Right lobe of liver (tissue), 6 donors: Measurements from ENCODE around the gene POLA2. TPM values are rescaled to one million over a fixed set of nuclear protein-coding genes. Genes with fewer than 3 reads are reported as not detected.
A peak's percentile ranks its signal among the peaks of the same experiment; 100 is the strongest.

Experiments
- ATAC-seq, 4 donors: fragments of 200-7000 bp; cut with Tn5 transposase; one replicate each; pipeline ENCODE4 v1.9.1; 2020; ENCODE audit warnings: mild to moderate bottlenecking in 4 of 4, moderate library complexity in 4 of 4
- DNase-seq, 3 donors: peaks; one replicate each; pipeline ENCODE4 v3.0.0-alpha.2; 2020
- H3K27ac ChIP-seq, 3 donors: fragments of 200-600 bp; one replicate each; pipeline ENCODE4 v1.8.0; 2022
- H3K27me3 ChIP-seq, 2 donors: fragments of 200-600 bp; one replicate each; pipeline ENCODE4 v1.8.0; 2022
- H3K36me3 ChIP-seq, 4 donors: fragments of 200-600 bp; sonication (generic) in 1 of 4; one replicate each; pipeline versions ENCODE4 v1.5.1 to v1.8.0; 2017 to 2022; ENCODE audit warnings: control low read depth in 1 of 4
- H3K4me1 ChIP-seq, 4 donors: fragments of 200-600 bp; sonication (generic) in 1 of 4; one replicate each; pipeline versions ENCODE4 v1.5.1 to v1.8.0; 2017 to 2022; ENCODE audit warnings: control low read depth in 1 of 4
- H3K4me3 ChIP-seq, 3 donors: fragments of 200-600 bp; one replicate each; pipeline ENCODE4 v1.8.0; 2022
- H3K9me3 ChIP-seq, 4 donors: fragments of 200-600 bp; sonication (generic) in 1 of 4; one replicate each; pipeline versions ENCODE4 v1.5.1 to v1.8.0; 2017 to 2022; ENCODE audit warnings: control low read depth in 1 of 4
- POLR2A ChIP-seq: fragments of 450-650 bp; IDR thresholded peaks from one replicate; pipeline ENCODE4 v1.6.1; 2017; ENCODE audit warnings: antibody characterized with exemption, mild to moderate bottlenecking
- WGBS: methylation state at CpG from one replicate; pipeline ENCODE4 v1.1.6; 2018; ENCODE audit warnings: low coverage, low lambda C conversion rate; ENCODE audit not compliant: insufficient coverage; ENCODE audit errors: missing lambda C conversion rate; 5-methylcytosine and 5-hydroxymethylcytosine counted together
- intact Hi-C, 2 donors: fragments of 100-400 bp; cut with DNase I; formaldehyde crosslinking; loops; one replicate each; pipeline versions ENCODE4 v1.11.2 to v1.14.1; 2022
- total RNA-seq, 6 experiments: library from RNA; depleted of rRNA in 2 of 6; stranded (reverse); fragments of >200 nt in 2 of 6; fragmentation: NEBNext Ultra II Directional in 3 of 6; extraction: Animal tissue kit (Norgen Biotek cat#: 25700) in 3 of 6; gene quantifications; one replicate each; pipeline versions ENCODE4 v1.1.0 to v1.2.4, GENCODE V29; 2016 to 2023
- TF ChIP-seq, protein P1 (sequence below), 4 donors: fragments of 200-600 bp in 3 of 4; fragments of 450-650 bp in 1 of 4; IDR thresholded peaks; one replicate each; pipeline versions ENCODE4 v1.5.1 to v1.8.0; 2016 to 2022; ENCODE audit warnings: antibody characterized with exemption in 4 of 4, mild to moderate bottlenecking in 2 of 4
- donor health status: DM: no; HTN: yes; CAD: no.
- donor health status: DM: no; HTN: no; CAD: no.
- donor health status: DM: no; HTN: no; CAD: no.
- donor health status: DM: no; HTN: yes; CAD: no.
- donor health status: DM: no; HTN: yes; CAD: no.

POLA2 gene
- total RNA-seq, 6 experiments from 2014 or later: 1.8 to 8.4 (median 3.5) TPM

- 76% methylated on average over 4 of the region's 4 CpGs for WGBS
- Histone ChIP-seq H3K27ac (no peak overlapping the region), H3K4me1 (peaks cover 0 to 5% (median 0%) of the 10 kb centered on the region in 4 donors), H3K27me3 (no peaks in the 10 kb centered on the region), H3K36me3 (peaks cover 0 to 9% (median under 1%) of the 10 kb centered on the region in 4 donors), H3K4me3 (no peak overlapping the region), H3K9me3 (no peaks in the 10 kb centered on the region)
- ATAC-seq: no peak
- TF ChIP-seq POLR2A: no peak
- TF ChIP-seq, protein P1, sequence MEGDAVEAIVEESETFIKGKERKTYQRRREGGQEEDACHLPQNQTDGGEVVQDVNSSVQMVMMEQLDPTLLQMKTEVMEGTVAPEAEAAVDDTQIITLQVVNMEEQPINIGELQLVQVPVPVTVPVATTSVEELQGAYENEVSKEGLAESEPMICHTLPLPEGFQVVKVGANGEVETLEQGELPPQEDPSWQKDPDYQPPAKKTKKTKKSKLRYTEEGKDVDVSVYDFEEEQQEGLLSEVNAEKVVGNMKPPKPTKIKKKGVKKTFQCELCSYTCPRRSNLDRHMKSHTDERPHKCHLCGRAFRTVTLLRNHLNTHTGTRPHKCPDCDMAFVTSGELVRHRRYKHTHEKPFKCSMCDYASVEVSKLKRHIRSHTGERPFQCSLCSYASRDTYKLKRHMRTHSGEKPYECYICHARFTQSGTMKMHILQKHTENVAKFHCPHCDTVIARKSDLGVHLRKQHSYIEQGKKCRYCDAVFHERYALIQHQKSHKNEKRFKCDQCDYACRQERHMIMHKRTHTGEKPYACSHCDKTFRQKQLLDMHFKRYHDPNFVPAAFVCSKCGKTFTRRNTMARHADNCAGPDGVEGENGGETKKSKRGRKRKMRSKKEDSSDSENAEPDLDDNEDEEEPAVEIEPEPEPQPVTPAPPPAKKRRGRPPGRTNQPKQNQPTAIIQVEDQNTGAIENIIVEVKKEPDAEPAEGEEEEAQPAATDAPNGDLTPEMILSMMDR (IDR thresholded peaks at IDR 0.05): no peak
- intact Hi-C loops: loop anchor here in 1 of 2 donors (5.0 kb wide), 1 partner anchor 48 kb away; no protein-coding TSS in a partner anchor
- no peak for DNase-seq
These were observed 63.7 kb downstream of the POLA2 start for GRCh38 chr11:65325435-65325834.

GRCh38 chr11:65327021-65327420 lies 65.3 kb downstream of the POLA2 start:
- Histone ChIP-seq H3K36me3 (peaks cover 0 to 2% (median under 1%) of the 10 kb centered on the region in 4 donors), H3K4me1 (no peaks in the 10 kb centered on the region), H3K4me3 (no peak overlapping the region), H3K9me3 (no peaks in the 10 kb centered on the region), H3K27ac (no peak overlapping the region), H3K27me3 (no peaks in the 10 kb centered on the region)
- no peak for TF ChIP-seq POLR2A
- TF ChIP-seq, protein P1 (IDR thresholded peaks at IDR 0.05): no peak
- 85% methylated on average over 8 of the region's 8 CpGs for WGBS
- ATAC-seq (no peak), DNase-seq (no peak)
- intact Hi-C loops: loop anchor here in 1 of 2 donors (5.0 kb wide), 1 partner anchor 50 kb away; no protein-coding TSS in a partner anchor

DNA sequence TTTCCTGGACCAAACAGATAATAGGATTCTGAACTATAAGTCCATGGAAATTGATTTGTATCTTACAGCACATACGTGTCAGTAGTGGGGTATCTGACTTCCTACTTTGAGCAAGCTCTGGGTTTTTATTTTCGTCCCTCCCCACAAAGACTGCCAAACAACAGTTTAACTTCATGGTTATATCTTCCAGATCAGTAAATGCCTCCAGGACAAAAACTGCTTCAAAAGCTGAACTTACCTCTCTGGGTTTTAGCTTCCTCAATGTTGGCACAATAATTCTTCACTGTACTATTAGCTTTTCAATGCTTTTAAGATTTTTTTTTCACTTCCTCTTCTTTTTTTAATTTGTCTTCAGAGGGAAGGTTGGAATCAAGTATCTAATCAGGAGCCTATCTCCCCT lies 67.7 kb downstream of the POLA2 start:
- ATAC-seq: no peak
- no peaks in the 10 kb centered on the region for H3K27me3 ChIP-seq
- H3K36me3 ChIP-seq: no peaks in the 10 kb centered on the region
- TF ChIP-seq, protein P1 (IDR thresholded peaks at IDR 0.05): no peak
- TF ChIP-seq POLR2A: no peak
- DNase-seq: no peak
- no peak overlapping the region for H3K4me3 ChIP-seq
- no peak overlapping the region for H3K27ac ChIP-seq
- intact Hi-C loops: loop anchor here in 1 of 2 donors (5.0 kb wide), 1 partner anchor 52 kb away; no protein-coding TSS in a partner anchor
- no peaks in the 10 kb centered on the region for H3K9me3 ChIP-seq
- H3K4me1 ChIP-seq: peaks cover 0 to 2% (median under 1%) of the 10 kb centered on the region in 4 donors
- 33% methylated on average over 1 of the region's 2 CpGs for WGBS

DNA sequence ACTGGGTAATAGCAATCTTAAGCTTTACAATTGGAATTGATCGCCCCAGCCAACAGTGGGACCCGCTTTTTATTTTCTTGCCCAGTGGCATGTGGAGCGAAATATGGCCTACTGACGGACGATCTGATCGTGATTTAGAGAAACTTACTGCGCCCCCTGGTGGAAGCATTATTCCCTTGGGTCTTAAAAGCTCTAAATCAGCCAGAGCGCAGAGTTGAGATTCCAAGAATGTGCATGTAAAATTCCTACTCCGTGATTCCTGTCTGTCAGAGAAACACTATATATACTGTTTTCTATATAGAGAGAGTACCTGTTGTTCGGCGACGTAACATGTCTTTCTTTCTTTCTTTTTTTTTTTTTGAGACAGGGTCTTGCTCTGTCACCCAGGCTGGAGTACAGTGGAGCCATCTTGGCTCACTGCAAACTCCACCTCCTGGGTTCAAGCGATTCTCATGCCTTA lies 68.2 kb downstream of the POLA2 start:
- no peaks in the 10 kb centered on the region for H3K36me3 ChIP-seq
- DNase-seq (peak in 2 of 3 donors; percentile 70 to 87), ATAC-seq (peak; percentile 51 to 64 (median 60))
- WGBS: 9% methylated on average over 13 of the region's 13 CpGs
- no peak overlapping the region for H3K27ac ChIP-seq
- intact Hi-C loops: loop anchor here in 1 of 2 donors (5.0 kb wide), 1 partner anchor 53 kb away; no protein-coding TSS in a partner anchor
- no peak overlapping the region for H3K4me3 ChIP-seq
- H3K9me3 ChIP-seq: no peaks in the 10 kb centered on the region
- H3K27me3 ChIP-seq: no peaks in the 10 kb centered on the region
- no peak for TF ChIP-seq POLR2A
- TF ChIP-seq, protein P1 (IDR thresholded peaks at IDR 0.05): peak; percentile 71 to 85 (median 80)
- peaks cover 0 to 7% (median 3%) of the 10 kb centered on the region in 4 donors for H3K4me1 ChIP-seq
